Measurements from ENCODE around the gene OR52L1. TPM values are rescaled to one million over a fixed set of nuclear protein-coding genes. Genes with fewer than 3 reads are reported as not detected.

OR52L1 gene
- total and polyA plus RNA-seq, 10 of the 15 experiments (the other 5 are each of a cell fraction or from before 2014, with no cell fraction given): not detected

- no peak overlapping the region for H3K4me3 ChIP-seq
- BruUV-seq (replicated peaks): no TSS peak
- FAIRE-seq (no peak), ATAC-seq (no peak), DNase-seq (ENCODE audit: low read depth, low spot score) (no peak)
- no peak overlapping the region for H3K27ac ChIP-seq (ENCODE audit: control insufficient read depth, insufficient read depth)
- in situ Hi-C loops (cut with MboI) (no loop called here), intact Hi-C loops (cut with micrococcal nuclease; ENCODE audit: unreplicated experiment) (no loop called here)
- RAD21 ChIA-PET (ENCODE audit: unreplicated experiment): interaction anchor here (0.9 to 1.3 kb wide), 2 partner anchors 314 to 371 kb away, joined by 3 read pairs; no protein-coding TSS in a partner anchor
- SMC1A ChIA-PET (ENCODE audit: uncharacterized antibody, unreplicated experiment): interaction anchor here (0.7 to 0.8 kb wide), 3 partner anchors 14 to 210 kb away, joined by 3 read pairs; partner anchors contain the start of gene OR56A4
- no peaks in the 10 kb centered on the region for H3K9me3 ChIP-seq (replicated peaks; ENCODE audit: control insufficient read depth, insufficient read depth, low read length)
- H3K4me1 ChIP-seq (ENCODE audit: control insufficient read depth, insufficient read depth, low read length): no peaks in the 10 kb centered on the region
- no peaks in the 10 kb centered on the region for H4K20me1 ChIP-seq (ENCODE audit: control insufficient read depth, insufficient read depth)
- H2AFZ ChIP-seq (ENCODE audit: control insufficient read depth, low read depth, low read length): no peak overlapping the region
- H3K36me3 ChIP-seq (ENCODE audit: control insufficient read depth in 2 of 2, insufficient read depth in 2 of 2, low read length in 1 of 2): no peaks in the 10 kb centered on the region
- H3K79me2 ChIP-seq (ENCODE audit: control insufficient read depth, insufficient read depth, low read length): no peaks in the 10 kb centered on the region
- CTCF ChIA-PET: interaction anchor here (0.6 to 1.9 kb wide), 7 partner anchors 18 to 1994 kb away, joined by 3 to 14 read pairs (median 5); no protein-coding TSS in a partner anchor
- no peak overlapping the region for H3K9ac ChIP-seq (ENCODE audit: control insufficient read depth, insufficient read depth, low read length)
- no peaks in the 10 kb centered on the region for H3K27me3 ChIP-seq (replicated peaks in 1 of 2; ENCODE audit: control insufficient read depth in 2 of 2, insufficient read depth in 2 of 2, low read length in 1 of 2)
- POLR2A ChIA-PET: no interaction called here
- H3K4me2 ChIP-seq (ENCODE audit: control insufficient read depth, insufficient read depth): no peak overlapping the region
- 8% methylated on average over 3 of the region's 3 CpGs for WGBS (ENCODE audit: insufficient coverage, insufficient replicate concordance, low lambda C conversion rate, missing lambda C conversion rate)
- TF ChIP-seq PML (IDR thresholded peaks at IDR 0.05; ENCODE audit: low read length) (no peak), FOS (IDR thresholded peaks at IDR 0.05; ENCODE audit: borderline replicate concordance, extremely low read depth, insufficient read length) (no peak), CBX5 (IDR thresholded peaks at IDR 0.05; ENCODE audit: low read depth) (no peak), E2F4 (IDR thresholded peaks at IDR 0.05; ENCODE audit: low read depth, low read length) (no peak), IRF3 (IDR thresholded peaks at IDR 0.05) (no peak), SMAD1 (IDR thresholded peaks at IDR 0.05; ENCODE audit: low read depth, partially characterized antibody) (no peak), ZNF592 (IDR thresholded peaks at IDR 0.05) (no peak), BMI1 (IDR thresholded peaks at IDR 0.05; ENCODE audit: borderline replicate concordance) (no peak), BCLAF1 (IDR thresholded peaks at IDR 0.05) (no peak), POLR2AphosphoS5 (IDR thresholded peaks at IDR 0.05; ENCODE audit: low read length) (no peak), MEF2B (IDR thresholded peaks at IDR 0.05; ENCODE audit: partially characterized antibody, poor library complexity, severe bottlenecking) (no peak), IRF5 (IDR thresholded peaks at IDR 0.05; ENCODE audit: borderline replicate concordance) (no peak), FOXM1 (IDR thresholded peaks at IDR 0.05; ENCODE audit: low read depth, low read length) (no peak)
Observed at GRCh38 chr11:5992150-5992549, 5.4 kb upstream of the OR52L1 start.
